ENCODE measurements around the gene TUBB2B. TPM values are rescaled to one million over a fixed set of nuclear protein-coding genes. Genes with fewer than 3 reads are reported as not detected.

The TUBB2B gene
- total RNA-seq, 1 experiment from 2014 or later: 144 TPM

GRCh38 chr6:3206339-3207015, 21.0 kb downstream of the TUBB2B start:
- Histone ChIP-seq H3K27ac (ENCODE audit: low read depth, low read length, poor library complexity, severe bottlenecking) (no peak overlapping the region), H3K4me1 (ENCODE audit: insufficient read depth, low read length, poor library complexity, severe bottlenecking) (peaks cover 9% of the 10 kb centered on the region), H3K4me3 (ENCODE audit: low read depth, low read length, poor library complexity, severe bottlenecking) (no peak overlapping the region), H3K36me3 (ENCODE audit: insufficient read depth, low read length, poor library complexity, severe bottlenecking) (no peaks in the 10 kb centered on the region), H3K27me3 (replicated peaks; ENCODE audit: insufficient read depth, low read depth, low read length, poor library complexity) (no peaks in the 10 kb centered on the region), H3K9me3 (ENCODE audit: low read depth, low read length, poor library complexity, severe bottlenecking) (no peaks in the 10 kb centered on the region)
- intact Hi-C loops (cut with micrococcal nuclease; ENCODE audit: unreplicated experiment): no loop called here
- ChIA-PET CTCF (no interaction called here), POLR2A (ENCODE audit: low non-redundant PET) (no interaction called here)
- no peak for TF ChIP-seq EZH2 (IDR thresholded peaks at IDR 0.05; ENCODE audit: borderline replicate concordance, low read depth, low read length, poor library complexity, severe bottlenecking)
- TF ChIP-seq CTCF (conservative IDR thresholded peaks at IDR 0.05; ENCODE audit: low read depth, low read length): no peak; the same call in 1 of the 2 replicates
- BruUV-seq (replicated peaks): no TSS peak
- DNase-seq (ENCODE audit: low spot score): no peak

- intact Hi-C loops (cut with micrococcal nuclease; ENCODE audit: unreplicated experiment): no loop called here
- DNase-seq (ENCODE audit: low spot score): peak; percentile 64
- Histone ChIP-seq H3K4me1 (ENCODE audit: insufficient read depth, low read length, poor library complexity, severe bottlenecking) (peaks cover 9% of the 10 kb centered on the region), H3K27me3 (replicated peaks; ENCODE audit: insufficient read depth, low read depth, low read length, poor library complexity) (no peaks in the 10 kb centered on the region), H3K4me3 (ENCODE audit: low read depth, low read length, poor library complexity, severe bottlenecking) (no peak overlapping the region), H3K27ac (ENCODE audit: low read depth, low read length, poor library complexity, severe bottlenecking) (no peak overlapping the region), H3K9me3 (ENCODE audit: low read depth, low read length, poor library complexity, severe bottlenecking) (no peaks in the 10 kb centered on the region), H3K36me3 (ENCODE audit: insufficient read depth, low read length, poor library complexity, severe bottlenecking) (no peaks in the 10 kb centered on the region)
- no TSS peak for BruUV-seq (replicated peaks)
- ChIA-PET CTCF (no interaction called here), POLR2A (ENCODE audit: low non-redundant PET) (no interaction called here)
- TF ChIP-seq EZH2 (IDR thresholded peaks at IDR 0.05; ENCODE audit: borderline replicate concordance, low read depth, low read length, poor library complexity, severe bottlenecking) (no peak), CTCF (conservative IDR thresholded peaks at IDR 0.05; ENCODE audit: low read depth, low read length) (no peak)
Measured at GRCh38 chr6:3205913-3206312, 21.5 kb downstream of the TUBB2B start.

GRCh38 chr6:3204921-3205320, 22.5 kb downstream of the TUBB2B start:
- BruUV-seq (replicated peaks): no TSS peak
- no peaks in the 10 kb centered on the region for H3K36me3 ChIP-seq (ENCODE audit: insufficient read depth, low read length, poor library complexity, severe bottlenecking)
- no peaks in the 10 kb centered on the region for H3K27me3 ChIP-seq (replicated peaks; ENCODE audit: insufficient read depth, low read depth, low read length, poor library complexity)
- H3K9me3 ChIP-seq (ENCODE audit: low read depth, low read length, poor library complexity, severe bottlenecking): no peaks in the 10 kb centered on the region
- TF ChIP-seq CTCF (conservative IDR thresholded peaks at IDR 0.05; ENCODE audit: low read depth, low read length): no peak
- no peak for TF ChIP-seq EZH2 (IDR thresholded peaks at IDR 0.05; ENCODE audit: borderline replicate concordance, low read depth, low read length, poor library complexity, severe bottlenecking)
- DNase-seq (ENCODE audit: low spot score): no peak
- no peak overlapping the region for H3K4me3 ChIP-seq (ENCODE audit: low read depth, low read length, poor library complexity, severe bottlenecking)
- intact Hi-C loops (cut with micrococcal nuclease; ENCODE audit: unreplicated experiment): no loop called here
- POLR2A ChIA-PET (ENCODE audit: low non-redundant PET): no interaction called here
- H3K4me1 ChIP-seq (ENCODE audit: insufficient read depth, low read length, poor library complexity, severe bottlenecking): peaks cover 9% of the 10 kb centered on the region
- no peak overlapping the region for H3K27ac ChIP-seq (ENCODE audit: low read depth, low read length, poor library complexity, severe bottlenecking)
- CTCF ChIA-PET: no interaction called here

Measured in A673 (cell line).